Measurements from ENCODE around the gene COLEC11.

Gene COLEC11

GRCh38 chr2:3637692-3638455, 43.0 kb downstream of the COLEC11 start:
- no peak for DNase-seq (ENCODE audit: low read depth in 2 of 2)

- DNase-seq (ENCODE audit: low read depth in 2 of 2): no peak
Measured at GRCh38 chr2:3638456-3638810, 43.5 kb downstream of the COLEC11 start.

DNA sequence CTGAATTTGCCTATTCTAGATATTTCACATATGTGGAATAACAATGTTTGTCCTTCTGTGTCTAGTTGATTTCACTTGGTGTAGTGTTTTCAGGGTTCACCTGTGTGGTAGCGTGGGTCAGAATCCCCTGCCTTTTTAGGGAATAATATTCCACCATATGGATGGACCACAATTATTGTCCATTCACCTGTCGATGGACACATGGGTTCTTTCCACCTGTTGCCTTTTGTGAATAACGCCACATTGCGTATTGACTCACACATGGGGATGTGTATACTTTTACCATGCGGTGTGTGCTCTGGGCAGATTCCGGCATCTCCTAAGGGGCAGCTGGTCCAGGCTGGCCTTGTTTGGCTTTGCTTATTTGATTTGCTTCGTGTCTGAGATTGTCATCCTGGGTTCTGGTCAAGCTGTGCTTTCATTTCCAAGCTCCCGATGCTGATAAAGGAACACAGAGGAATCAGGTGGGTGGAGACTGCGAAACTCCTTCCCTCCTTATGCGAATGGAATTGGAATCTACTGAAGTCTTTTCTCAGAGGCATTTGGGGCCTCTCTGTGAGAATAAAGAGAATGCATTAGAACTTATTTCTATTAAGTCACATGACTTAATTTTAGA, 44.2 kb downstream of the COLEC11 start:
- no peak for DNase-seq (ENCODE audit: low read depth in 2 of 2)

DNA sequence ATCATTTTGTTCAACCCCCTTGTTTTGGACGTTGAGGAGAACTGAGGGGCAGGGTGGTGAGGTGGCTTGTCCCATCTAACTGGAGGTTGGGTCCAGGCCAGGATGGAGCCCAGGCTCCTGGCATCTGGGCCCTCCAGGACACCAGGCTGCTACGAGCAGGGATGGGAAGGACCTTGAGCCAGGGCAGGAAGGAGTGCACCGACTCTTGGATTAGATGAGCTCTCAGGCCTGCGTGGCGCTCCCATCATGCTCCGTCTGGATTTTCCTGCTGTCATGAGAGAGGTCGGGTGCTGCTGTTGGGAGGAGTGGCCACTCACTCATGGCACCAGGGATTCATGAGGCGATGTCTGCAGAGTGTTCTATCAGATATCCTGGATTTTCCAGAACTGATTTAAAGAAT, 44.7 kb downstream of the COLEC11 start:
- DNase-seq (ENCODE audit: low read depth in 2 of 2): no peak

DNA sequence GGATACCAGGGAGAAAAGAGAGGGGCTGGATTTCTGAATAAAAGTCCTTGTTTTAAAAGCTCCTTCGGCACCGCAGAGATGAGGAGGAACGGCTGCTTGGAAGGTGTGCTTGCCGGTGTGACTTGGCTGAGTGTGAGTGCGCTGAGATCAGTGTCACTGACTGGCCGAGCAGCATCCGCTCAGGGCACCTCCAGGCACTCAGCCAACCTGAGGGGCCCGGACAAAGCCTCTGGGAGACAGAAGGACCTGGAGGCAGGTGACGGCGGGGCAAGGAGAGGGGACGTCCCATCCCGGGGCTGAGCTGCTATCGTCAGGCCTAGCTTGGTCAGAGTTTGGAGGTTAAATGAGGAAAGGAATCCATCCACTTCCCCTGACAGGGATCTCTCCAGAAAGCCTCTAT, 46.3 kb downstream of the COLEC11 start:
- no peak for DNase-seq (ENCODE audit: low read depth in 2 of 2)

DNA sequence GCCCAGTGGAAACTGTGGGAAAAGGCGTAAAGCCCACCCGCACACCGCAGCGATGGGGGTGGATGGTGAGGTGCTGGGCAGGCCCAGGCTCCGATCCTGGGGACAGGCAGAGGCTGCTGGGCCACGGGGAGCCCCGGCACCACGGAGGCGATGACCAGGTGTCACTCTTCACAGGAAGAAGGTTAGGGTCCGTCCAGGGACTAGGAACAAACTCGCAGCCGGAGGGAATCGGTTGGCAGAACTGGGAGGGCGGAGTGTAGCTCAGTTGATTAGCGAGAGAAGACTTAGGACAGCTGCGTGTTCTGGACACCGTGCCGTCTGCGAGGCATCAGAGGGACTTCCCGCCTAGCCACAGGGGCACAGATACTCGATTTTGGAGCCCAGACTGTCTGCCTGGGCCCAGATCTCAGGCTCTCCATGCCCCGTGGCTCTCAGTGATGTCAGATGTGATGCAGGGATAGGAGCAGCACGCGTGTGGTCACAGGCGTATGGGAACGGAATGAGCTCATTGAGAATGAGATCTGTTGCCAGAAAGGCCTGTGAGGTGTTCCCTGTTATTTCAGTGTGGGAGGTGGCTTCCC, 47.0 kb downstream of the COLEC11 start:
- DNase-seq (ENCODE audit: low read depth in 2 of 2): no peak

DNA sequence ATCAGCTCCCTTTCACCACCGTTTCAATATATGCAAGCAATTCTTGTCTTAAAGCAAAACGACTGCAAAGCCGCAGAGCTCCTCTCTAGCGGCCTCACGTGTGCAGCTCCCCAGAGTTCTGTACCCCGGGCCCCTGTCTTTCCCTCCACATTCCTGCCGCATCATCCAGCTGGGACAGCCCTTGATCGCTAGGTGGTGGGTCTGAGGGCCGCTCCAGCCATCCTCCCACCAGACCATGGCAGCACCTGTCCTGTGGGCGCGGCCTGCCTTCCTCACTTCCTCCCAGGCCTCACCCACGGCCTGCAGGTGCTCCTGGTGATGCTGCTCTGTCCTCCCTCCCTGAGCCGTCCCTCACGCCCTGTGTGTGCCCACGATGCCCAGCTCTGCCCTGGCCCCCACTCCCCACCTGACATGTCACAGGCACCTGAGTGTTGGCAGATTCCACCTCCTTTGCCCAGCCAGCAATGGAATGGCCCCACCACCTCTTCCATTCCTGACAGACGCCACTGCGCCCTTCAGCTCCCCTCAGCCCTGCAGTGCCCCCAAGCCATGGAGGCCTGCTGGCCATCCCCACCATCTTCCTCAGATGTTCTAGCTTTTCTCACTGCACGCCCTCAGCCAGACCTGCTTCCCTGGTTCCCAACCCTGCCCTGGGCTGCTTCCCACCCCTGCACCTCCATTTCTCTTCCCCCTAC, 47.8 kb downstream of the COLEC11 start:
- no peak for DNase-seq (ENCODE audit: low read depth in 2 of 2)

GRCh38 chr2:3643371-3644245, 48.7 kb downstream of the COLEC11 start:
- DNase-seq (ENCODE audit: low read depth in 2 of 2): no peak

- no peak for DNase-seq (ENCODE audit: low read depth in 2 of 2)
Measured at GRCh38 chr2:3644246-3644525, 49.3 kb downstream of the COLEC11 start.

- DNase-seq (ENCODE audit: low read depth in 2 of 2): no peak
Measured at GRCh38 chr2:3644891-3645605, 50.1 kb downstream of the COLEC11 start.

- DNase-seq (ENCODE audit: low read depth in 2 of 2): no peak
Measured at GRCh38 chr2:3645745-3646389, 51.0 kb downstream of the COLEC11 start.

DNA sequence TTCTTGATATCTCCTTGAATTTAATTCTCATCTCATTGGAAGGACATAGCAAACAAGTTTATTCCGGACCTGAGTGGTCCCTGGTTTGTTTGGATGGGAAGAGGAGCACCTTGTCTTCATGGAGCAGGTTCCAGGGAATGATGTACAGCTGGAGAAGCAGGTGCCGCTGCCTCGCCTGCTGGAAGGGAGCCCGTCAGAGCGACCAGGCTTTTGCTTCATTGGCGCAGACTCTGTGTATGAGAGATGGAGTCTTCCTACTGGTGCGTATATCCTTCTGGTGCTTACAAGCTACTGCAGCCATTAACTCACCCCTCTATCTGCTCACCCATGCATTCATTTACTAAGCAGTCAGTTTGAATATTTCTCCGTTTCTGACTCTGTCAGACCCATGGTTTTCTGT, 51.5 kb downstream of the COLEC11 start:
- DNase-seq (ENCODE audit: low read depth in 2 of 2): no peak

DNA sequence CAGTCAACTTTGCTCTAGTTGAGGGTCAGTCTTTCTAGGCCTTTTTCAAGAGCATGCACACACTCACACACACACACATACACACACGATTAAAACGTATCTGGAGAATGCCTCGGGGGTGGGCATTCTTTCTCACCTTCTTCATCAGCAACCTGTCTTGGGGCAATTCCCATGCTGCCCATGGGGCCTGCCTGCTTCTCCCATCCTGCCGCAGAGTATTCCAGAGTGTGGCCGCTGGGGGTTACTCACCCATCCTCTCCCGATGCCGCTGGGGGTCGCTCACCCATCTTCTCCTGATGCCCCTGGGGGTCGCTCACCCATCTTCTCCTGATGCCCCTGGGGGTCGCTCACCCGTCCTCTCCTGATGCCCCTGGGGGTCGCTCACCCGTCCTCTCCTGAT, 52.3 kb downstream of the COLEC11 start:
- no peak for DNase-seq (ENCODE audit: low read depth in 2 of 2)

- no peak for DNase-seq (ENCODE audit: low read depth in 2 of 2)
Measured at GRCh38 chr2:3647831-3648651, 53.1 kb downstream of the COLEC11 start.

DNA sequence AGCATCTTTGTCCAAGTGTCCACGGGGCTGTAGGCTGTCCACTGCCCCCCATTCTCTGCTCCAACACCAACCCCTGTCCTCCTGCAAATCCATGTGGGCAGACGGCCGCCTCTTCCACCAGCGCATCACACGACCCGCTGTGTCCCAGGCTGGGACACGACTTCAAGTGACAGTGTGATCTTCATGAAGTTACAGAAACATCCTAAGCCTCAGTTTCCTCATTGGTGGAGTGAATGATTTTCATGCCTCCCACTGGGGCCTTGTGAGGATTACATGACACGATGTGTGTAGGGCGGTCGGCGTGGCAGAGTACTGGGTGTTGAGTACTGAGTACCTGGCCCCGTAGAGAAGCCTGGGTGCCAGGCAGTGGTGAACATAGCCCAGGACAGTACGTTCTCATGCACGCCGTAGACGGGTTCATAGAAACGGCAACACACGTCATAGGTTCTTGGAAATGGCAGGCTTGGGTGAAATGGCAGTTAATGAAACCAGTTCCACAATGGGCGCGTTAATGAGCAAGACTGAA, 53.8 kb downstream of the COLEC11 start:
- DNase-seq (ENCODE audit: low read depth in 2 of 2): no peak

GRCh38 chr2:3649581-3649980, 54.7 kb downstream of the COLEC11 start:
- no peak for DNase-seq (ENCODE audit: low read depth in 2 of 2)

DNA sequence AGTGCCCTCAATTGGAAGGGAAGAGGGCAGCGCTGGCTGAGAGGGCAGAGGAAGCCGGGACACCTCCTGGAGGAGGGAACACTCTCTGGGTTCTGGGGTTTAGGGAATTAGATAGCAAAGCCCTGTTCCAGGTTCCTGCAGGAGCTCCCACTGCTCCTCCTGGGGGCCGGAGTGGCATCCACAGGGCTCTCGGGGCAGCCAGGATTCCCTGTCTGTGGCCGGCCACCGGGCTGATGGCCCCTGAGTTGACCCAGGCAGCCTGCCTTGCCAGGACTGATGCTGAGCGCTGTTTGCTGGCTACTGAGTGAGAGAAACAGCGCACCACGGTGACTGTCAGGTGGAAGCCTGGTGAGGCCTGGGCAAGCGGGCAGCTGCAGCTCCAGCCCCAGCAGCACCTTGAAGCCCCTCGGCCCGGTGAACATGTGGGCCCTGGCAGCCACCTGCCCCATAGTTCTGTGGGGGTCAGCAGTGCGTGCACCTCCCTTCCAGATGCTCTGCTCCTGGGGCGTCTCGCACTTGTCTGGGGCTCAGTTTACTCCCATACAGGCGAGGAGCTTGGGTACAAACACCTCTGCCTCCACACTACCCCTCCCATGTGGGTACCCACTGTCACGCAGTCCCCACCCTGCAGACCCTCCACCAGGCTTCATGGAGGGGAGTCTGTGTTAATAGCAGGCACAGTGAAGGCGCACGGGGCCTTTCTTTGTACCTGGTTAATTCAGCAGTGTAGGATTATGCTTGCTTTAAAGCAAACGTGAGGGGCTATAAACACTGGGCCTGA, 55.4 kb downstream of the COLEC11 start:
- no peak for DNase-seq (ENCODE audit: low read depth in 2 of 2)

DNA sequence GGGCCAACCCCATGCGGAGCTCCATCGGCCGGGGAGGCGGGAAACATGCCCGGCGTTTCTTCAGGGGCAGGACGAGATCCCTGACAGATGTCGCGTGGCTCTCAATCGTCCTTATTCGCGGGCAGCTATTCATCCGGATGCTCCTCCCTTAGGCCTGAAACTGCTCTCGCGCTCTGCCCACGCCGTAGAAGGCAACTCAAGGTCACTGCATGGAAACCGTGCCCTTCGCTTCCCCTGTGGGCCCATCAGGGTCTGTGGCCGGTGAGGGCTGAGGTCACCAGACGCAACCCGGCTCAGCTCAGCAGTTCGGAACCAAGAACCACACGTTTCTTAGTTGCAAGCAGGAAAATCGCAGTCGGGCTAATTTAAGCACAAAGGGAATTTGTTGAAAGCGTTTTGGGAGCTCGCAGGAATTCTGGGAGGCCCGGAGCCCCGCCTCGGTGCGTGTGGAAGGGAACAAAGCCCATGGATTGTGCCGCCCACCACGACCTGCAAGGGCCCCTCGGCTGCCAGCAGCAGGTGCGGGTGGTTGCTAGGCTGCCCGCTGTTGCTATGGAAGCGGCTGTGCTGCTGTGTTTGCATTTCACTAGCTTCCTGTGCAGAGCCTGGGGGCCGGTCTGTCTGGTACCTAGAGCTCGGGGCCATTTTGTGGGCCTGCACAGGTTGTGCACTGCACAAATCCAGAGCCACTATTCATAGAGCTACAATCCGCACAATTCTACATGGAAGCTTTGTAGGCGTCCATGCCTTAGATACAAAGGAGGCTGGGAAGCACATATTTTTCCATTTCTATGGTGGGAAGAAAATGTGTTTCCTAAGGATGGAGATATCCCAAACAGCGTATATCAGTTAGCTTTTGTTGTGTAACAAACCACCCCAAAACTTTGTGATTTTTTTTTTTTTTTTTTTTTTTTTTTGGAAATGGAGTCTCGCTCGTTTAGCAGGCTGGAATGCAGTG, 57.1 kb downstream of the COLEC11 start:
- peak; percentile 31 to 34 for DNase-seq (ENCODE audit: low read depth in 2 of 2)
